Cardiac fibroblast (primary cell): ENCODE data around the gene CDC37.
A peak's percentile ranks its signal among the peaks of the same experiment; 100 is the strongest.

Source experiments
- DNase-seq, 2 donors: peaks; one replicate each; pipeline versions ENCODE4 v3.0.0 to v3.0.0-alpha.2; 2010; ENCODE audit warnings: low read depth in 2 of 2
- H3K4me3 ChIP-seq, 2 donors: replicated peaks in 1 of 2; 1 replicate in 1 of 2; 2 replicates in 1 of 2; pipeline ENCODE4 v1.5.1; 2011; ENCODE audit warnings: low read depth in 2 of 2, low read length in 2 of 2, mild to moderate bottlenecking in 2 of 2, moderate library complexity in 1 of 2
- TF ChIP-seq, protein P1 (sequence below): IDR thresholded peaks from one replicate; pipeline ENCODE4 v1.5.1; 2011; ENCODE audit warnings: low read depth, mild to moderate bottlenecking, low read length, inconsistent platforms

The CDC37 gene

DNA sequence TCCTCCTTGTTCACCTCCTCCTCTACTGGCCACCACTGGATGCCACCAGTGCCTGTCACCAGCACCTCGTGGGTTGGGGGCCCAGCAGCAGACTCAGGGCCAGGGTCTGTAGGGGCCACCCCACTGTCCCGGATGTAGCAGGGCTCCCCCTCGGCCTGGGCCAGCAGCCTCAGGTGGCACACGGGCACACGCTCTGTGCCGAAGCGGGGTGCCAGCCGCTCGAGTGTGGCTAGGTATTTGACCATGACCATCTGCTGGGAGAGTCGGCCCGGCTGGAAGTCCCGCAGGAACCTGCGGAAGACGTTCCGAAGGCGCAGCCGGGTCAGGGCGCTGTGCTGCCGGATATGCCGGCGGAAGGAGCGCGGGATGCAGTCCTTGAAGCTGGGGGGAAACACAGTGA lies 37.8 kb downstream of the CDC37 start:
- TF ChIP-seq, protein P1, sequence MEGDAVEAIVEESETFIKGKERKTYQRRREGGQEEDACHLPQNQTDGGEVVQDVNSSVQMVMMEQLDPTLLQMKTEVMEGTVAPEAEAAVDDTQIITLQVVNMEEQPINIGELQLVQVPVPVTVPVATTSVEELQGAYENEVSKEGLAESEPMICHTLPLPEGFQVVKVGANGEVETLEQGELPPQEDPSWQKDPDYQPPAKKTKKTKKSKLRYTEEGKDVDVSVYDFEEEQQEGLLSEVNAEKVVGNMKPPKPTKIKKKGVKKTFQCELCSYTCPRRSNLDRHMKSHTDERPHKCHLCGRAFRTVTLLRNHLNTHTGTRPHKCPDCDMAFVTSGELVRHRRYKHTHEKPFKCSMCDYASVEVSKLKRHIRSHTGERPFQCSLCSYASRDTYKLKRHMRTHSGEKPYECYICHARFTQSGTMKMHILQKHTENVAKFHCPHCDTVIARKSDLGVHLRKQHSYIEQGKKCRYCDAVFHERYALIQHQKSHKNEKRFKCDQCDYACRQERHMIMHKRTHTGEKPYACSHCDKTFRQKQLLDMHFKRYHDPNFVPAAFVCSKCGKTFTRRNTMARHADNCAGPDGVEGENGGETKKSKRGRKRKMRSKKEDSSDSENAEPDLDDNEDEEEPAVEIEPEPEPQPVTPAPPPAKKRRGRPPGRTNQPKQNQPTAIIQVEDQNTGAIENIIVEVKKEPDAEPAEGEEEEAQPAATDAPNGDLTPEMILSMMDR, result no peak
- no peak overlapping the region for H3K4me3 ChIP-seq
- no peak for DNase-seq

DNA sequence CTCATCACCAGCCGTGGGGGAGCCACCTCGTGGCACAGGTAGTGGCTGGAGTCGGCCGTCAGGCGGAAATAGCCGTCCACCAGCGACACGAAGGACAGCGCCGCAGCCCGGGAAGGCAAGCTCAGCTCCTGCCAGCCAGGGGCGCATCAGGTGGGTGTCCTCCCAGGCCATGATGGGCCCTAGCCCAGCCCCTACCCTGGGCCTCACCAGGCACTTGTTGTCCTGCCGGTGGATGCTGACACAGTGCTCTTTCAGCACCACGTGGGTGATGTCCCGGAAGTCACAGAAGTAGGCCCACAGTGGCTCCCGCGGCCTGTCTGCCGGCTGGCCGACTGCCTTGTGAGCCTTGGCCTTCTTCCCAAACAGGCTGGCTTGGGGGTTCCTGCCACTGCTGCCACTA lies 38.7 kb downstream of the CDC37 start:
- H3K4me3 ChIP-seq, result no peak overlapping the region
- TF ChIP-seq, protein P1, result no peak
- DNase-seq, result no peak

DNA sequence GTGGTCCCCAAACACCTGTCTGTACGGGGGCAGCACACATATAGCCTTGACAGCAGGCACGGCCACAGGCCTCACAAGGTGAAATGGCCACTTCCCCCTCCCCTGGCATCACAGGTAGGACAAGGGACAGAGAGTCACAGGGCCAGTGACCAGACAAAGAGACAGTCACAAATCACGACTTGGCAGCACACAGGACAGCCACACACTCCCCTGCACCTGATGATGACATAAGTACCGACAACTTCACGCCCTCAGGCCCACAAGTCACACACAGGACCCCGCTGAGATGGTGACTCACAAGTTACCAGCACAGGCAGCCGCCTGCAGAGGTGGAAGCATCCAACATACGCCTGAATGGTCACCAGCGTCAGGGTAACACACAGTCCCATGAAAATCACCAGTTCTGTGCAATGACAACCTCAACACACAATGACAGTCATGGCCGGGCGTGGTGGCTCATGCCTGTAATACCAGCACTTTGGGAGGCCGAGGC lies 39.5 kb downstream of the CDC37 start:
- DNase-seq, result no peak
- TF ChIP-seq, protein P1, result no peak
- H3K4me3 ChIP-seq, result no peak overlapping the region

DNA sequence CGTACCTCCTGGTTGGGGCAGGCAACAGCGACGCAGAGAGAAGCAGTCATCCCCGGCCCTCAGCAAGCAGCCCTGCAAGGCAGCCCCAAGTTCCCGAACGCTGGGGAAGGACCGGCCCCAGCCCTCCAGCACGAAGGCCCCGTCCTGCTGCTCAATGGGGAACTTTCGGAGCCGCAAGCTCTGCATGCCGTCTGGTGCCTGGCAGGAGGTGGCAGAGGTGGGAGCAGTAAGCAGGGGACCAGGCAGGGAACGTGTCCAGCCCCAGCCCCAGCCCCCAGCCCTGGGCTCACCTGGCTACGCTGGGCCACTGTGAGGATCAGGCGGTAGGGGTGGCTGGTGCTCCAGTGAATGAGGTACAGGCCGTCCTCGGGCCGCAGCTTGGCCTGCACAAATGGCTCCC lies 41.1 kb downstream of the CDC37 start:
- H3K4me3 ChIP-seq, result no peak overlapping the region
- DNase-seq, result no peak
- TF ChIP-seq, protein P1, result no peak

DNA sequence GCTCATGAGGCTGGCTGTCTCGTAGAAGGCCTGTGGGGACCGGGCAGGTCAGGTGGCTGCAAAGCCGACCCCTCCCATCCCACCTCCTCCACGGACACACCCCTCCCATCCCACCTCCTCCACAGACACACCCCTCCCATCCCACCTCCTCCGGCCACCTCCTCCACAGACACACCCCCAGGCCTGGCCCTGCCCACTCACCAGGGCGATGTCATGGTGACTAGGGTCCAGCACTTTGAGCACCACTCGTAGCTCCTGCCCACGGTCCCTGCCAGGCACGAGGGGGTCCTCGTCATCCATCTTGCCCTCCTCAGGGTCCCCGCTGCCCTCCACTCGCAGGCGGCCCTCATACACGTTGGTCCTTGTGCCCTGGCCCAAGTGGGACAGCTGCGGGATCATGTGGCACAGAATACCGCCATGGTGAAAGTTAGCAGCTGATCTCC lies 41.8 kb downstream of the CDC37 start:
- no peak for DNase-seq
- TF ChIP-seq, protein P1, result no peak
- H3K4me3 ChIP-seq, result no peak overlapping the region

GRCh38 chr19:10356431-10356830 lies 46.9 kb downstream of the CDC37 start:
- TF ChIP-seq, protein P1, result no peak
- H3K4me3 ChIP-seq, result no peak overlapping the region
- no peak for DNase-seq

DNA sequence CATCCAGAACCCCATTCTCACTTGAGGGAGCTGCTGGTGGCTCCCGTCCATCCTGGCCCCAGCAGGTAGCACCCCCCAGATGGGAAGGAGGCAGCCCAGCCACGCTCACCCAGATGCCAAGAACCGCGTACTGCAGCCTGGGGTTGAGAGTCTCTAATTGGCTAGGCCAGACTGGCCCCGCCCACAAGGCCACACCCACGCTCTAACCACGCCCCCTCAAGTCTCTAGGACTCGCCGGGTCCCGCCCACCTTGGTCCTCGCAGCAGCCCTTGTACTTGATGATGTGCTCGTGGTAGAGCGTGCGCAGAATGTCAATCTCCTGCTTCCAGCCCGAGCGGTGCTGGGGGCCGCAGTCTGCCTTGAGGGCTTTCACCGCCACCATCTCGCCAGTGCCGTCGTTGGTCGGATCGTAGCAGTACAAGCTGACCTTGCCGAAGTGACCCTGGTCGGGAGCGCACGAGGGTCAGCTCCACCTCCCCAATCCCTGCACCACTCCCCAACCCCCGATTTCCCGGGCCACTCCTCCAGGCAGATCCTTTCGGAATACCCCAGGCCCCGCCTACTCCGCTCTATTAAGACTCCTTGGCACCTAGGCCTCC lies 49.5 kb downstream of the CDC37 start:
- DNase-seq, result peak; percentile 19 to 46
- TF ChIP-seq, protein P1, result no peak
- no peak overlapping the region for H3K4me3 ChIP-seq
